KMS-11 (cell line): Measurements from ENCODE around the gene SPATA33.
"Not testable (repeated sequence)": the region's sequence is repeated elsewhere in the genome, so short reads cannot be mapped to it uniquely, and the experiment has no call there.

Experiments
- H2AFZ ChIP-seq: fragments of 200-600 bp; sonication (generic); 2 replicates; pipeline ENCODE4 v1.6.1; 2016; ENCODE audit warnings: antibody characterized with exemption, mixed run types, low read depth
- H3K27ac ChIP-seq: fragments of 200-600 bp; sonication (generic); 2 replicates; pipeline ENCODE4 v1.6.1; 2016; ENCODE audit warnings: mild to moderate bottlenecking, mixed run types
- H3K27me3 ChIP-seq: fragments of 200-600 bp; sonication (generic); 2 replicates; pipeline ENCODE4 v1.6.1; 2017; ENCODE audit warnings: mild to moderate bottlenecking, low read depth, mixed run types, moderate library complexity; ENCODE audit not compliant: insufficient read depth
- H3K36me3 ChIP-seq: fragments of 200-600 bp; sonication (generic); 2 replicates; pipeline ENCODE4 v1.6.1; 2017; ENCODE audit warnings: mild to moderate bottlenecking, mixed run types; ENCODE audit not compliant: insufficient read depth
- H3K4me1 ChIP-seq: fragments of 200-600 bp; sonication (generic); 2 replicates; pipeline ENCODE4 v1.6.1; 2016; ENCODE audit warnings: mild to moderate bottlenecking, low read depth, mixed run types; ENCODE audit not compliant: poor library complexity, severe bottlenecking
- H3K4me2 ChIP-seq: fragments of 200-600 bp; sonication (generic); 2 replicates; pipeline ENCODE4 v1.7.0; 2016; ENCODE audit warnings: mild to moderate bottlenecking, mixed run types
- H3K4me3 ChIP-seq: fragments of 200-600 bp; sonication (generic); IDR thresholded peaks from 2 replicates; pipeline ENCODE4 v1.6.1; 2017; ENCODE audit warnings: low read depth, low read length, mixed read lengths; ENCODE audit not compliant: insufficient read depth
- H3K79me2 ChIP-seq: fragments of 200-600 bp; sonication (generic); 2 replicates; pipeline ENCODE4 v1.6.1; 2016; ENCODE audit warnings: low read depth, mixed run types; ENCODE audit not compliant: insufficient read depth
- H3K9ac ChIP-seq: fragments of 200-600 bp; sonication (generic); 2 replicates; pipeline ENCODE4 v1.6.1; 2016; ENCODE audit warnings: mild to moderate bottlenecking, mixed run types
- H4K20me1 ChIP-seq: fragments of 200-600 bp; sonication (generic); 2 replicates; pipeline ENCODE4 v1.6.1; 2016; ENCODE audit warnings: mild to moderate bottlenecking, mixed run types; ENCODE audit not compliant: insufficient read depth
- TF ChIP-seq, protein P1 (sequence below): fragments of 200-600 bp; sonication (generic); conservative IDR thresholded peaks from 2 replicates; pipeline ENCODE4 v1.6.1; 2017; ENCODE audit warnings: low read depth, mild to moderate bottlenecking, antibody characterized with exemption, low read length, moderate library complexity, mixed read lengths

SPATA33 gene

DNA sequence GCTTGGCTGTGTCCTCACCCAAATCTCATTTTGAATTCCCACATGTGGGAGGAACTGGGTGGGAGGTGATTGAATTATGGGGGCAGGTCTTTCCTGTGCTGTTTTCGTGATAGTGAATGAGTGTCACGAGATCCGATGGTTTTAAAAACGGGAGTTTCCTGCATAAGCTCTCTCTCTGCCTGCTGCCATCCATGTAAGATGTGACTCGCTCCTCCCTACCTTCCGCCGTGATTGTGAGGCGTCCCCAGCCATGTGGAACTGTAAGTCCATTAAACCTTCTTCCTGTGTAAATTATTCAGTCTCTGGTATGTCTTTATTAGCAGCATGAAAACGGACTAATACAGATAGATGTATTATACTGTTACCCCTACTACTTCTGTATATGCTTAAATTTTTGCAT, 3.6 kb downstream of the SPATA33 start:
- H3K4me3 ChIP-seq: no peak overlapping the region
- TF ChIP-seq, protein P1, sequence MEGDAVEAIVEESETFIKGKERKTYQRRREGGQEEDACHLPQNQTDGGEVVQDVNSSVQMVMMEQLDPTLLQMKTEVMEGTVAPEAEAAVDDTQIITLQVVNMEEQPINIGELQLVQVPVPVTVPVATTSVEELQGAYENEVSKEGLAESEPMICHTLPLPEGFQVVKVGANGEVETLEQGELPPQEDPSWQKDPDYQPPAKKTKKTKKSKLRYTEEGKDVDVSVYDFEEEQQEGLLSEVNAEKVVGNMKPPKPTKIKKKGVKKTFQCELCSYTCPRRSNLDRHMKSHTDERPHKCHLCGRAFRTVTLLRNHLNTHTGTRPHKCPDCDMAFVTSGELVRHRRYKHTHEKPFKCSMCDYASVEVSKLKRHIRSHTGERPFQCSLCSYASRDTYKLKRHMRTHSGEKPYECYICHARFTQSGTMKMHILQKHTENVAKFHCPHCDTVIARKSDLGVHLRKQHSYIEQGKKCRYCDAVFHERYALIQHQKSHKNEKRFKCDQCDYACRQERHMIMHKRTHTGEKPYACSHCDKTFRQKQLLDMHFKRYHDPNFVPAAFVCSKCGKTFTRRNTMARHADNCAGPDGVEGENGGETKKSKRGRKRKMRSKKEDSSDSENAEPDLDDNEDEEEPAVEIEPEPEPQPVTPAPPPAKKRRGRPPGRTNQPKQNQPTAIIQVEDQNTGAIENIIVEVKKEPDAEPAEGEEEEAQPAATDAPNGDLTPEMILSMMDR: no peak
- H4K20me1 ChIP-seq: no peaks in the 10 kb centered on the region
- H2AFZ ChIP-seq: no peak overlapping the region
- H3K27me3 ChIP-seq: no peaks in the 10 kb centered on the region
- H3K79me2 ChIP-seq: peaks cover 22% of the 10 kb centered on the region
- H3K4me1 ChIP-seq: peaks cover 16% of the 10 kb centered on the region
- no peak overlapping the region for H3K27ac ChIP-seq
- no peak overlapping the region for H3K4me2 ChIP-seq
- no peak overlapping the region for H3K9ac ChIP-seq
- H3K36me3 ChIP-seq: no peaks in the 10 kb centered on the region

- not testable (repeated sequence) for H3K27me3 ChIP-seq, H3K36me3 ChIP-seq, H3K4me1 ChIP-seq, H3K4me2 ChIP-seq, H4K20me1 ChIP-seq, H3K79me2 ChIP-seq, H3K4me3 ChIP-seq, H3K27ac ChIP-seq, H2AFZ ChIP-seq, H3K9ac ChIP-seq
Measured at GRCh38 chr16:89664238-89664637, 6.6 kb downstream of the SPATA33 start.

GRCh38 chr16:89667000-89667399, 9.4 kb downstream of the SPATA33 start:
- not testable (repeated sequence) for H3K9ac ChIP-seq, H3K27ac ChIP-seq, H3K27me3 ChIP-seq, H4K20me1 ChIP-seq, H2AFZ ChIP-seq, H3K79me2 ChIP-seq, H3K4me1 ChIP-seq, H3K4me3 ChIP-seq, H3K4me2 ChIP-seq, H3K36me3 ChIP-seq
- TF ChIP-seq, protein P1: peak; percentile 52; the same call in 1 of the 2 replicates

- H4K20me1 ChIP-seq: no peaks in the 10 kb centered on the region
- no peaks in the 10 kb centered on the region for H3K27me3 ChIP-seq
- no peak overlapping the region for H3K4me3 ChIP-seq
- no peak overlapping the region for H3K9ac ChIP-seq
- no peaks in the 10 kb centered on the region for H3K4me1 ChIP-seq
- no peaks in the 10 kb centered on the region for H3K36me3 ChIP-seq
- H3K27ac ChIP-seq: no peak overlapping the region
- no peak overlapping the region for H2AFZ ChIP-seq
- TF ChIP-seq, protein P1: no peak
- H3K4me2 ChIP-seq: no peak overlapping the region
- H3K79me2 ChIP-seq: no peaks in the 10 kb centered on the region
Measured at GRCh38 chr16:89667633-89668032, 10.0 kb downstream of the SPATA33 start.

DNA sequence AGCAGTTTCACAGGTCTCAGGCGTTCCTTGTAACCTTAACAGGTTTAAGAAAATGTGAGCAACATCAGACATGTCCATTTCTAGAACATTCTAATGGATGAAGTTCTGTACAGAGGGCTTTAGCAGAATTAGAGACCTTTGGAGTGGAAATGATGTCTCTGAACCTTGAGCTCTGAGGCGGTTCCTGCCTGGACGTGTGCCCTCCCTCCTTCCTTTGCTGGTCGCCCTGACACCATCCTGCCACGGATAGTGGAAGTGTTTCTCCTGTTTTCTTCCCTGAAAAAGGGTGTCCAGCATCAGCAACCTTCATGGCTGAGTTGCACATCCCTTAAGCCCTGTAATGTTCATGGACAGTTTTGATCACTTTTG, 11.1 kb downstream of the SPATA33 start:
- Histone ChIP-seq H3K4me3 (no peak overlapping the region), H3K4me2 (no peak overlapping the region), H3K27ac (no peak overlapping the region)

More for the DNA sequence above, 11.1 kb downstream of the SPATA33 start:
- Histone ChIP-seq H3K4me1 (no peaks in the 10 kb centered on the region), H3K9ac (no peak overlapping the region), H3K27me3 (no peaks in the 10 kb centered on the region), H2AFZ (no peak overlapping the region), H4K20me1 (no peaks in the 10 kb centered on the region), H3K79me2 (no peaks in the 10 kb centered on the region), H3K36me3 (no peaks in the 10 kb centered on the region)
- TF ChIP-seq, protein P1: no peak
